ENCODE data around the gene ANKRD44. TPM values are rescaled to one million over a fixed set of nuclear protein-coding genes. Genes with fewer than 3 reads are reported as not detected.
"Not testable (repeated sequence)": the region's sequence is repeated elsewhere in the genome, so short reads cannot be mapped to it uniquely, and the experiment has no call there.

The ANKRD44 gene
- total and polyA plus RNA-seq, 8 donors: 23.2 to 52.6 (median 29.8) TPM

- no peaks in the 10 kb centered on the region for H3K9me3 ChIP-seq
- no peak overlapping the region for H3K4me3 ChIP-seq
- ATAC-seq (peak; percentile 68), DNase-seq (peak in 2 of 4 donors; percentile 14 to 53)
- H3K27ac ChIP-seq: no peak overlapping the region
- H3K4me1 ChIP-seq: no peaks in the 10 kb centered on the region
- H3K36me3 ChIP-seq: peaks cover 0 to 54% of the 10 kb centered on the region in 2 donors
- H3K27me3 ChIP-seq: no peaks in the 10 kb centered on the region
- intact Hi-C loops (cut with DNase I): no loop called here
- peak; percentile 72 to 76 for TF ChIP-seq CTCF (IDR thresholded peaks at IDR 0.05)
Measured at GRCh38 chr2:197011801-197012641, 298.6 kb downstream of the ANKRD44 start.

DNA sequence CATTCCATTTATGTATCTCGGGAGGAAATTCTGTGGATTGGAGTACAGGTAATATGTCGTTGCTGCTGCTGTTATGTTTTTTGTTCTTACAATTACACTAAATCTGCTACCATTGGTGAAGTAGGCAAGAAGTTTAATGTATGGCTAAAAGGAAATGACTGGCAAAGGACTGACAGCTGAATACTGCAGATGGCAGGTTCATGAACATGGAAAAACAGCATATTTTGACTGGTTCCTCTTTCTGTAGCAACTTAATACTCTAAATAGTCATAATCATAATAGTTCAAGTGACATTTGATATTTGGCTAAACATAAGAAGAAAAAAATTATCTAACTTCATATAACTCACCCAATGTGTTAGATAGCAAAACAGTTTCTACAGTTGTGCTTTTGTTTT lies 299.6 kb downstream of the ANKRD44 start:
- Histone ChIP-seq H3K4me1 (no peaks in the 10 kb centered on the region), H3K27me3 (no peaks in the 10 kb centered on the region), H3K36me3 (peaks cover 0 to 63% of the 10 kb centered on the region in 2 donors), H3K9me3 (no peaks in the 10 kb centered on the region), H3K4me3 (no peak overlapping the region), H3K27ac (no peak overlapping the region)
- no peak for DNase-seq
- ATAC-seq: no peak
- no peak for TF ChIP-seq CTCF (IDR thresholded peaks at IDR 0.05)
- intact Hi-C loops (cut with DNase I): no loop called here

- no peak for TF ChIP-seq CTCF (IDR thresholded peaks at IDR 0.05)
- no peak for DNase-seq
- H3K27me3 ChIP-seq: no peaks in the 10 kb centered on the region
- no peak overlapping the region for H3K27ac ChIP-seq
- no peak overlapping the region for H3K4me3 ChIP-seq
- ATAC-seq: no peak
- no peaks in the 10 kb centered on the region for H3K4me1 ChIP-seq
- intact Hi-C loops (cut with DNase I): no loop called here
- peaks cover 0 to 63% of the 10 kb centered on the region in 2 donors for H3K36me3 ChIP-seq
- no peaks in the 10 kb centered on the region for H3K9me3 ChIP-seq
Measured at GRCh38 chr2:197010200-197011020, 300.2 kb downstream of the ANKRD44 start.

GRCh38 chr2:197008741-197009341 lies 301.7 kb downstream of the ANKRD44 start:
- H3K9me3 ChIP-seq; H3K27ac ChIP-seq; DNase-seq; ATAC-seq; H3K4me3 ChIP-seq; intact Hi-C loops (cut with DNase I); H3K27me3 ChIP-seq; H3K4me1 ChIP-seq: not testable (repeated sequence)
- H3K36me3 ChIP-seq: peaks cover 0 to 63% of the 10 kb centered on the region in 2 donors

GRCh38 chr2:197007716-197008628 lies 302.6 kb downstream of the ANKRD44 start:
- DNase-seq: no peak

More at GRCh38 chr2:197007716-197008628, 302.6 kb downstream of the ANKRD44 start:
- Histone ChIP-seq H3K9me3 (no peaks in the 10 kb centered on the region), H3K4me3 (no peak overlapping the region), H3K27ac (no peak overlapping the region), H3K4me1 (no peaks in the 10 kb centered on the region), H3K27me3 (no peaks in the 10 kb centered on the region), H3K36me3 (peaks cover 0 to 56% of the 10 kb centered on the region in 2 donors)
- TF ChIP-seq CTCF (IDR thresholded peaks at IDR 0.05): no peak
- no peak for ATAC-seq
- intact Hi-C loops (cut with DNase I): no loop called here

Measured in left lung (tissue), 10 donors.